ENCODE results near the gene SCARB1. TPM values are rescaled to one million over a fixed set of nuclear protein-coding genes. Genes with fewer than 3 reads are reported as not detected.

Gene SCARB1
- total RNA-seq, 1 donor from 2014 or later = 21.5 TPM

DNA sequence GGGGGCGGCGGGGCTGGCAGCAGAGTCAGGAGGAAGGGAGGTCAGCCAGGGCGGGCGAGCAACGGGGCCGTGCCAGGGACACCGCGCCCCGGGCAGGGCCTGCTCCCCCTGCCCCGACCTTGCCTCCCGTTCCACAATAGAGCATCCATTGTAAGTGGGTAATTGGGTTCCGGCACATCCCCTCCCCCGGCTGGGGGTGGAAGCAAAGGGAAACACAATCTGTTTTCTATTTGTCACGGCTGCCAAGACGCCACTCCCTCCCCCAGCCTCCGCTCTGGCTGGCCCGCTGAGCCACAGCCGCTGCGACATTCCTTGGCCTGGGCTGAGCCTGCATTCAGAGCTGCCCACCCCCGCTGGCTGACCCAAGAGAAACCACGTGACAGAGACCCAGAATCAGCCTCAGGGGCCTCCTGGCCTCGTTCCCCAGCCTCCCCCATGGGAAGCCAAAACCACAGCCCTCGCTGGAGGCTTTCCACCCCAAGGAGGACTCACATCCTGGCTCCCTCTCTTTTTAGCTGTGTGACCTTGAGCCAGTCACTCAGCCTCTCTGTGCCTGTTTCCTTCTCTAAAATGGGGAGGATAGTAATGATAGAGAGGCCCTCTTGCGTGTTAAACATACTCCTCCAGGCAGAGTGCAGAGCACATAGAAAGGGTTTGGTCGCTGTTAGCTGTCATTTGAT, 117.6 kb downstream of the SCARB1 start:
- H3K27me3 Mint-ChIP-seq = no peaks in the 10 kb centered on the region
- H3K36me3 Mint-ChIP-seq (ENCODE audit: insufficient read depth) = no peaks in the 10 kb centered on the region
- TF ChIP-seq, protein P1, sequence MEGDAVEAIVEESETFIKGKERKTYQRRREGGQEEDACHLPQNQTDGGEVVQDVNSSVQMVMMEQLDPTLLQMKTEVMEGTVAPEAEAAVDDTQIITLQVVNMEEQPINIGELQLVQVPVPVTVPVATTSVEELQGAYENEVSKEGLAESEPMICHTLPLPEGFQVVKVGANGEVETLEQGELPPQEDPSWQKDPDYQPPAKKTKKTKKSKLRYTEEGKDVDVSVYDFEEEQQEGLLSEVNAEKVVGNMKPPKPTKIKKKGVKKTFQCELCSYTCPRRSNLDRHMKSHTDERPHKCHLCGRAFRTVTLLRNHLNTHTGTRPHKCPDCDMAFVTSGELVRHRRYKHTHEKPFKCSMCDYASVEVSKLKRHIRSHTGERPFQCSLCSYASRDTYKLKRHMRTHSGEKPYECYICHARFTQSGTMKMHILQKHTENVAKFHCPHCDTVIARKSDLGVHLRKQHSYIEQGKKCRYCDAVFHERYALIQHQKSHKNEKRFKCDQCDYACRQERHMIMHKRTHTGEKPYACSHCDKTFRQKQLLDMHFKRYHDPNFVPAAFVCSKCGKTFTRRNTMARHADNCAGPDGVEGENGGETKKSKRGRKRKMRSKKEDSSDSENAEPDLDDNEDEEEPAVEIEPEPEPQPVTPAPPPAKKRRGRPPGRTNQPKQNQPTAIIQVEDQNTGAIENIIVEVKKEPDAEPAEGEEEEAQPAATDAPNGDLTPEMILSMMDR (IDR thresholded peaks at IDR 0.05; ENCODE audit: unreplicated experiment) = no peak
- H3K4me3 Mint-ChIP-seq (ENCODE audit: low read depth) = no peak overlapping the region
- H3K27ac Mint-ChIP-seq = peak overlapping the region; percentile 43
- H3K9me3 Mint-ChIP-seq (ENCODE audit: low read depth) = no peaks in the 10 kb centered on the region
- DNase-seq (ENCODE audit: low spot score, unreplicated experiment) = peak; percentile 61
- H3K4me1 Mint-ChIP-seq (ENCODE audit: low read depth) = peaks cover 21% of the 10 kb centered on the region

DNA sequence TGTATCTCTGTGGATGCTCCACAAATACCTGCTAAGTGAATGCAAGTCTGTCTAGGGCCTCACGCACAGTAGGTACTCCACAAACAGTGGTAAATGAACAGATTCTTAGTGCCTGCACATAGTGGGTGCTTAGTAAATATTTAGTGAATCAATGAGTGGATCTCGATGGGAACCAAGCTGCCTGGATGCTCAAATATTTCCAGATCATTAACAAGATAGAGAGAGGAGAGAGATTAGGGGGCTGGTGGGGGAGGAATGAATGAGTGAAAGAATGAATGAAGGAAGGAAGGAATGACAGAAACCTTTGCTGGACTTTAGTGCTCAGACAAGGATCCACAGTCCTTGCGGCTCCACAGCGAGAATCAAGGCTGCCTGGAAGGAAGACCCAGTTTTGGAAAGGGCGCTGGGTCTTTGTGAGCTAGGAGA, 118.2 kb downstream of the SCARB1 start:
- H3K27me3 Mint-ChIP-seq = peaks cover under 1% of the 10 kb centered on the region
- no peaks in the 10 kb centered on the region for H3K36me3 Mint-ChIP-seq (ENCODE audit: insufficient read depth)
- H3K27ac Mint-ChIP-seq = peak overlapping the region; percentile 43
- no peak overlapping the region for H3K4me3 Mint-ChIP-seq (ENCODE audit: low read depth)
- no peak for DNase-seq (ENCODE audit: low spot score, unreplicated experiment)
- TF ChIP-seq, protein P1 (IDR thresholded peaks at IDR 0.05; ENCODE audit: unreplicated experiment) = no peak
- no peaks in the 10 kb centered on the region for H3K9me3 Mint-ChIP-seq (ENCODE audit: low read depth)
- peaks cover 19% of the 10 kb centered on the region for H3K4me1 Mint-ChIP-seq (ENCODE audit: low read depth)

DNA sequence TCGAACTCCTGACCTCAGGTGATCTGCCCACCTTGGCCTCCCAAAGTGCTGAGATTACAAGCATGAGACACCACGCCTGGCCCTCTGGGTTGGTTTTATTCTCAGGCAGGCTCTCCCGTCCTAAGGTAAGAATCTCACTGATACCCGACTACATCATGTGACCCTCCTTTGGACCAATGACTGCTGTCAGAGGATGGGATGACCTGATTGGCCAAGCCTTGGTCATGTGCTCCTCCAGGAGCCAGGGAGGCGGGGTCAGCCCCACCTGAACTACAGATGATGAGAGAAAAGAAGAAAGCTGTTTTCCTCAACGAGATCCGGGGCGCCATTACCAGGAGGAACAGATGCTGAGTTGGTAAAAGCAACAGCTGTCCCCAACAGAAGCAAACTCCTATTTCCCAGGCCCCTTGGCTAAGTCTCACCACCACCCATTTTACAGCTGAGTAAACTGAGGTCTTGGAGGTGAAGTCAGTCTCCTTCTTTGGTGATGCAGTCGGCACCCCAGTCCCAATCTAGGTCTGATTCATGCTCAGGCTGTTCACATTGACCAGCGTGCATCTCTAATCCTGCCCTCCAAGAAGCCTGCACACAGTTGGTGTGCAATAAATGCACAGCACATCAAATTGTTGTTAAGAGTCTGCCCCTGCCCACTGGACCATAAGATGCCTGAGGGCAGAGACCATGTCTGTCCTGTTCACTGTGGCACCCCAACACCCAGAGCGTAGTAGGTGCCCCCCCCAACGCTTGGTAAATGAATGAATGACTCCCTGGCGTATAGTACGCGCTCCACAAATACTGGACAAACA, 118.8 kb downstream of the SCARB1 start:
- peaks cover 21% of the 10 kb centered on the region for H3K4me1 Mint-ChIP-seq (ENCODE audit: low read depth)
- peaks cover 3% of the 10 kb centered on the region for H3K27me3 Mint-ChIP-seq
- TF ChIP-seq, protein P1 (IDR thresholded peaks at IDR 0.05; ENCODE audit: unreplicated experiment) = no peak
- H3K36me3 Mint-ChIP-seq (ENCODE audit: insufficient read depth) = no peaks in the 10 kb centered on the region
- H3K4me3 Mint-ChIP-seq (ENCODE audit: low read depth) = no peak overlapping the region
- H3K9me3 Mint-ChIP-seq (ENCODE audit: low read depth) = no peaks in the 10 kb centered on the region
- H3K27ac Mint-ChIP-seq = peak overlapping the region; percentile 43
- no peak for DNase-seq (ENCODE audit: low spot score, unreplicated experiment)

DNA sequence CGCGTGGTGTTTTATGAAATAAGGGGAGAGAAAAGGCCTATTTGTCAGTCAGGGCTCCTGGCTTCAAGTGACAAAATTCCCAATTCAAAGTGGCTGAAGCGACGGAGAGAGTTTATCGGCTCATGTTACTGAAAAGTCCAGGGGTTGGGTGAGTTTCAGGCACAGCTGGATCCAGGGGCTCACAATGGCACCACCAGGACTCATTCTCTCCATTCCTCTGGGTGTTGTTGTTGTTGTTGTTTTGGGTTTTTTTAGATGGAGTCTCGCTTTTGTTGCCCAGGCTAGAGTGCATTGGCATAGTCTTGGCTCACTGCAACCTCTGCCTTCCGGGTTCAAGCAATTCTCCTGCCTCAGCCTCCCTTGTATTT, 119.4 kb downstream of the SCARB1 start:
- no peak overlapping the region for H3K27ac Mint-ChIP-seq
- H3K36me3 Mint-ChIP-seq (ENCODE audit: insufficient read depth) = no peaks in the 10 kb centered on the region
- DNase-seq (ENCODE audit: low spot score, unreplicated experiment) = no peak
- no peak overlapping the region for H3K4me3 Mint-ChIP-seq (ENCODE audit: low read depth)
- peaks cover 3% of the 10 kb centered on the region for H3K27me3 Mint-ChIP-seq
- H3K9me3 Mint-ChIP-seq (ENCODE audit: low read depth) = no peaks in the 10 kb centered on the region
- H3K4me1 Mint-ChIP-seq (ENCODE audit: low read depth) = peaks cover 21% of the 10 kb centered on the region
- TF ChIP-seq, protein P1 (IDR thresholded peaks at IDR 0.05; ENCODE audit: unreplicated experiment) = no peak

DNA sequence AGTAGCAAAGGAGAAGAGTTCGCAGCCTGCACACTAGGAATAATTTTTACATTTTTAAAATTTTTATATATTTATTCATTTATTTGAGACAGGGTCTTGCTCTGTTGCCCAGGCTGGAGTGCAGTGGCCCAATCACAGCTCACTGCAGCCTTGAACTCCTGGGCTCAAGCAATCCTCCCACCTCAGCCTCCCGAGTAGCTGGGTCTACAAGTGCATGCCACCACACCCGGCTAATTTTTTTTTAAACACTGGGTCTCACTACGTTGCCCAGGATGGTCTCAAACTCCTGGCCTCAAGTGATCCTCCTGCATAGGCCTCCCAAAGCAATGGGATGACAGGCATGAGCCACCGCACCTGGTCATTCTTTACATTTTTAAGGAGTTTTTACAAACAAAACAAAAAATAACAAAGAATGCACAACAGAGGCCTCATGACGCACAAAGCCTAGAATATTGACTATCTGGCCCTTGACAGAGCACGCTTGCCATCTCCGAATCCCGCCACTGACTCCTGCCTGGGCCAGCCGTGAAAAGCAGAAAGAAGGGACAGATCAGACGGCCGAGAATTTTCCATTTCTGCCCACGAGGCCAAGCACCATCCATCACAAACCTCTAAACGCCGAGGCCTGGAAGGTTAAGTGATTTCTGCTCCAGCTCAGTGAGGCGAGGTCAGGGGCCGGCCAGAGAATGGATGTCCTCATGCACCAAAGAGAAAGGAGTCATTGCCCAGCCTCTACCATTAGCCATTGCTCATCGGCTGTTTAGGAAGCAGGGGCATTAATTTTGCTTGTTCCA, 120.0 kb downstream of the SCARB1 start:
- H3K4me3 Mint-ChIP-seq (ENCODE audit: low read depth) = no peak overlapping the region

More for the DNA sequence above, 120.0 kb downstream of the SCARB1 start:
- no peak overlapping the region for H3K27ac Mint-ChIP-seq
- H3K36me3 Mint-ChIP-seq (ENCODE audit: insufficient read depth) = no peaks in the 10 kb centered on the region
- DNase-seq (ENCODE audit: low spot score, unreplicated experiment) = no peak
- H3K4me1 Mint-ChIP-seq (ENCODE audit: low read depth) = peaks cover 24% of the 10 kb centered on the region
- H3K9me3 Mint-ChIP-seq (ENCODE audit: low read depth) = no peaks in the 10 kb centered on the region
- TF ChIP-seq, protein P1 (IDR thresholded peaks at IDR 0.05; ENCODE audit: unreplicated experiment) = no peak
- H3K27me3 Mint-ChIP-seq = peaks cover 3% of the 10 kb centered on the region

All from progenitor cell of endocrine pancreas (in vitro differentiated cells).